GM18861 (cell line): ENCODE results near the gene MNAT1.
A peak's percentile ranks its signal among the peaks of the same experiment; 100 is the strongest.
"Not testable (repeated sequence)": the region's sequence is repeated elsewhere in the genome, so short reads cannot be mapped to it uniquely, and the experiment has no call there.

ENCODE experiments used
- ATAC-seq: cut with Tn5 transposase; IDR thresholded peaks from one replicate; pipeline ENCODE4 v1.9.1; 2021; ENCODE audit not compliant: unreplicated experiment

MNAT1 gene

DNA sequence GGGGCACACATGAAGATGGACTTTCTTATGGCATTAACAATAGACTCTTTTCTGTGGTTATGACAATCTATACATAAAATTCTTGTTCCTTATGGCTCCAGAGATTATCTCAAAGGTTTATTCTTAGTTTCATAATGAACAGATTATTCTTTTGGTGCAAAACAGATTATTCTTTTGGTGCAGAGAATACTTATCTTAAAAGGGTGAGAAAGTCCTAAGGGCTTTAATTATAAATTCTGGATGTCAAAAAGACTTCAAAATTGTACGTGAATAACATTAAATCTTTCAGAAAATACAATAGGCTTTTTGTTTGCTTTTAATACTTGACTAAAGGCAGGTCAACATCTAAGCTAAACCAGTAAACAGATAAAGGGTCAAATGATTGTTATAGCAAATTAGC is 69.3 kb downstream of the MNAT1 start:
- ATAC-seq: no peak

DNA sequence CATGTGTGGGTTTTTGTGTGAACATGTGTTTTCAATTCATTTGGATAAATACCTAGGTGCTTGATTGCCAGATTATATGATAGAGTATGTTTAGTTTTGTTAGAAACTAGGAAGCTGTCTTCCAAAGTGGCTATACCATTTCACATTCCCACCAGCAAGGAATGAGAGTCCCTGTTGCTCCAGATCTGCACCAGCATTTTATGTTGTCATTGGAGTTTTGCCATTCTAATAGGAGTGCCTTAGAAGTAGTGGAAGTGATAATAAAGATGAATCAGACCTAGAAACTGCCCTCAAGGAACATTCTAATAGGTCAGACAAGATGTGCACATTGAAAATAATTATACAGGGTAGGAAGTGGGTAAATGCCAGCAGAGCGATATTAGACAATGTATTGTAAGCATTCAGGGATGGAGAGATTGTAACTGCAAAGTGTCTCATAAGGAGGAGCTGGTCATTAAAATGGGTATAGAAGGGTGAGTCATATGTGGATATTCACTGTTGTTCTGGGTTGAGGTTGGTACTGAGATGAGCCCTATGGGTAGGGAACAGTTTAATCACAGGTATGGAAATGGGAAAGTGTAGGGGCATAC is 71.4 kb downstream of the MNAT1 start:
- ATAC-seq: no peak

DNA sequence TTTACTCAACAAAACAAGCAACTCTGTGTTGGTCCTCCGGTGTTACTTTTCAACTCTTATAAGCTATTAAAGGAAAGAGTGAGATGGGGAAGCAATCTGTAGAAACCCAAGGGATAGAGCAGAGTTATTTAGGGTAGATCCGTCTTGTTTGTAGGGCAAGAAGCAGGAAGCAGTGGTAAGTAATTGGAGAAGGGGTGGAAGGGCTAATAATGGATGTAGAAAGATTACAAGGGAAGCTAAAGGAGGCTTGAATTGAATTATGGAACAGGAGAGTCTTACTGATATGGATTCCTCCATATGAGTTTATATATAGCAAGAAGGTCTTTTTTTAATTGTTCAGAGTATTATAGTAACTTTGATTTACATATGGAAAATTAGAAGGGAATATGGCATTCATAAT is 72.7 kb downstream of the MNAT1 start:
- ATAC-seq: no peak

DNA sequence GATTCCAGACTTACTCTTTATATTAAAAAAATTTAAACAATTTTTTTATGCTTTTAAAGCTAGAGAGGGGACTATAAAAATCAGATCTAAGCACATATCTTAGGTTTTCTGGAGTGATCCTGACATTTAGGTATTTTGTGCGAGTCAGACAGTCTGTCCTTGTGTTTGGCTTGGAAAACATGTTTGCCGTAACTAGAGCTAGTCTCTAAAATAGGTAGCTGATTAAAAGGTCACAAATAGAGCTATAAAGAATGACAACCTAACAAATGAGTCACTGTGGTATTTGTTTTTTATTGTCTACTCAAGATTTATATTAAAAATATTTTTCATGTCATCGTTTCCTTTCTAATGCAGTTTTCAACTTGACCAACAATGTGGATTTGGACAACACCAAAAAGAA is 73.4 kb downstream of the MNAT1 start:
- ATAC-seq: no peak

DNA sequence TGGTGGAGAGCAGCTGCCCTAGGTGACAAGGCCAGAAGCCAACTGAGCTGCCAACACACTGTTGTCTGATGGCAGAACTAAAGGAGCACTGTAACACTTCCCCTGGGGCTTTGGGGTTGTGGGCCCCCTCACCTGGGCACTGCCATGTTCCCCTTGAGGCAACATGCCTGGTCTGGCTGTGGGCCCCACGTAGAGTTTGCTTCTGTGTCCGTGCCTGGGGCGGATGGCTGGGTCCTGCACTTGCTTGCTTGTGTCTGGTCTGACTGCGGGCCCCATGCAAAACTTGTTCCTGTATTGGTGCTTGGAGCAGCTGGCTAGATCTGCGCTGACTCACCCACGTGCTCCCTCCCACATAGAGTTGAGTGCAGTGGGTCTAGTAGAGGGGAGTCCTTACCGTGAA is 78.4 kb downstream of the MNAT1 start:
- ATAC-seq: no peak

DNA sequence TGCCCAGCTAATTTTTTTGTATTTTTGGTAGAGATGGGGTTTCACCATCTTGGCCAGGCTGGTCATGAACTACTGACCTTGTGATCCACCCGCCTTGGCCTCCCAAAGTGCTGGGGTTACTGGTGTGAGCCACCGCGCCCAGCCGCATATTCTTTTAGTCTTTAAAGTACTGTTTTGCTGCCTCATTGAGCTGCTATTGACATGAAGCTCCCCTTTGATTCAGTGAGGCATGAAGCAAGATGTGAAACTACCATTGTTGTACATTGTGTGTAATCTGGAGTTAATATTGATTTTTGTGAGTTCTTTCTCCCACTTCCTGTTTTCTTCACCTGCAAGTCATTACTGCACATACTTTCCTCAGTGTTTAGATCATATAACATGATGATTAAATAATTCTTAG is 80.8 kb downstream of the MNAT1 start:
- ATAC-seq: peak; percentile 97

DNA sequence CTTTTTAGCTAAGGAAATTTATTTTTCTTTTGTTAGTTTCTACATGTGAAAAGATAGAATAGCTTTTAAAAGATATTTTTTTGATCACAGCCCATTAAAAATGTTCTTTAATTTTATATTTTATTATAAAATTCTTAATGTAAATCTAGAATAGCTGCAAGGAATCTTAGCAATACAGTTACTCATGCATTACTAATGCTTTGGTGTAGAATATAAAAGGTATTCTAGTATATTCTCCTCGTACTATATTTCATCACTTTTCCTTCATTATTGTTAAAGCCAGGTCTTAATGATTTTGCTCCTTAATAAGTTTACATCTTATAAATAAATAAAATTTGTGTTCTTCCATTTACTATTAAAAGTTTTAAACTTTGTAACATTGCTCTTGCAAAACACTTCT is 82.6 kb downstream of the MNAT1 start:
- ATAC-seq: no peak

DNA sequence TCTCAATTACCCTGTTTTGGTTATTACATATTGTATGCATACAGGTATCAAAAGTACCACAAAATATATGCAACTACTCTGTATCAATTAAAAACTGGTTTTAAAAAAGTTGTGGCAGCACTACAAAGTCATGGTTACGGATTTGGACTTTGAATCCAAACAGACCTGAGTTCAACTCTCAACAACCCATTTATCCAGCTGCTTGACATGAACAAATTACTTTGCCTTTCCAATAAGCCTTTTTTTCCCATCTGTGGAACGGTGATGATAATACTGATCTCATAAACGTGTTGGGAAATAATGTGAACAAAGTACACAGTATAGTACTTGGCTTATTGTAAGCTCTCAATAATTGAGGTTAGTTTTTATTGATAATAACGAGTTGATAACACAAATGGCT is 85.0 kb downstream of the MNAT1 start:
- no peak for ATAC-seq

DNA sequence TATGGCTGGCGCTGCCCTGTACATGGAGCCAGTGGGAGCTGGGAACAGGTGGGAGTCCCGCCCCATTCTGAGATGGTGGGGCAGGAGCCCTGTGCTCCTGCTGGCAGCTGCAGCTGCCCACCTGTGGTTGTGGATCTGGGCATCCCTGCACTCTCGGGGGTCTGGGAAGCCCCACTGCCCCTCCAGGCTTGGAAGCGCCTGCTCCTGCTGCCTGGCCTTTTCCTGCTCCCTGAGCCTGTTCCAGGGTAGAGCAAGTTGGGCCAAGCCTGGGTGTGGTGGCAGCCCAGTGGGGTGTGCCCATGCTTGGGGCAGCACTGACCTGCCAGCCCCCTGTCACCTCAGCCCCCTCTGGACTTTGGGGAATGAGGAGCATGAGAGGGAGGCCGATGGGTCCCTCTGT is 104.0 kb downstream of the MNAT1 start:
- no peak for ATAC-seq

DNA sequence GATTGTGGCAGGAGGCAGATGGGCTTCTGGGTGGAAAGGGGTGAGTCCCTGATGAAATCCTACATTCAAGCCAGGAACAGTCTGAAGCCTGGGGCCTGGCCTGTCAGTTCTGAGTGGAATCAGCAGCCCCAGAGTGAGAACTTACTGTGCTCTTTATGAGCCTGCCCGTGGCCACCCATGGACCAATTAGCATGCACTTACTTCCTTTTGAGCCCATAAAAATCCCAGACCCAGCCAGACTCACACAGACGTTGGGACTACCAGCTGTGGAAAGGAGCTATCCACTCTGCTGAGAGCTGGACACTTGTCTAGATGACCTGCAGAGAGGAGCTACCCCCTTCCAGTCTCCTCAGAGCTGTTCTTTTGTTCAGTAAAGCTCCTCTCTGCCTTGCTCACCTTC is 104.5 kb downstream of the MNAT1 start:
- no peak for ATAC-seq

DNA sequence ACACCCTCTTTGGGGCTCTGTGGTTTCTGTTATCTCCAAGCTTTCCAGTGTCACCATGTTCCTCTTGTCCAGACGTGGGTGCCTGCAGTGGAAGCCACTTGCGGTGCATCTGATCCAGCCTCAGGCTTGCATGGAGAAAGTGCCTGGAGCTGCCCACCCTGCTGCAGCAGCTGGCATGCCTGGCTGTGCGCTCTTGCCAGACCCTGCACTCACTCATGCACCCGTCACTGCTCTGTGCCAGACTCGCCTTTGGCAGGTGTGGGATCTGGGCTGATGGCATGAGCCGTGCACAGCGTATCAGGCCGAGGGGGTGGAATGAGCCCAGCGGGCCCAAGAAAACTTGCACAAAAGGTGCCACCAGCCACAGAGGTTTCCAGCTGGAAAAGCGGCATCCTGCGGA is 105.1 kb downstream of the MNAT1 start:
- no peak for ATAC-seq

DNA sequence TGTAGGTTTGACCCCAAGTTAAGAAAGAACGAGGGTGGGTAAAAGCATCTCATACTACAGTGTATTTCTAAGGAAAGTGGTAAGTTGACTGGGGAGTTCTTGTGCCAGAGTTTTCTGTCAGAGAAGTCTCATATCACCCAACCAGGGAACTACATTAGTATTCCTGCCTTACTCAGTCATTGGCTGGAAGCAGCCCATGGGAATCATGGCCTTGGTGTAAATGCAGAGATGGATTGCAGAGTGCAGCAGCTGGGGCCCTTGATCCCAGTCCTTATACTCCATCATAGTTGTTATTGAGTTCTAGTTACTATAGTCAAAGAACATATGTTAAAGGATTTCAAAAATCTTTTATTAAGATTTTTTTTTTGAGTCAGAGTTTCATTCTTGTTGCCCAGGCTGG is 105.8 kb downstream of the MNAT1 start:
- ATAC-seq: no peak

DNA sequence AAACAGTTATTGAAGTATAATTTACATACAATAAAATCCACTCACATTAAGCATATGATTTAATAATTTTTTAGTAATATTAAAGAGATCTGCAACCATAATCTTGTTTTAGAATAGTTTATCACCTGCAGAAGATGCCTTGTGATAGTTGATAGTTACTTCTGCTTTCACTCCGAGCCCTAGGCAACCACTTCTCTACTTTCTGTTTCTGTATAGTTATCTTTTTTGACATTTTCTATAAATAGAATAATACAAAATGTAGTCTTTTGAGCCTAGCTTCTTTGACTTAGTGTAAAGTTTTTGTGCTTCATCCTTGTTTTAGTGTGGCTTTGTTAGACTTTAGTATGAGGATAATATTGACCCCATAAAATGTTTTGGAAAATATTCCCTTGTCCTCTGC is 111.0 kb downstream of the MNAT1 start:
- ATAC-seq: peak; percentile 93

DNA sequence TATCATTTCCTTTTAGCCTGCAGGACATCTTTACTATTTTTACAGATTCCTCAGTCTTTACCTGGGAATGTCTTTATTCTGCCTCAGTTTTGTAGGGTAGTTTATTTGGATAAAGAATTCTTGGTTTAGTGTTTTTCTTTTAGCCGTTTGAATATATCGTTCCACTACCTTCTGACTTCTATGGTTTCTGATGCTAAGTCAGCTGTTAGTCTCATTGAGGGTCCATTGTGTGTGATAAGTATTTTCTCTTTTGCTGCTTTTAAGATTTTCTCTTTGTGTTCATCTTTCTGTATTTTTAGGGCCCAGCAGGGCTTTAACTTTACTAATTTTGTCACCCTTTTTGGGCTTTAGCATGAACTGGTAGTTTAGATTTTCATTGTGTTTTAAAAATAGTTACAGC is 113.5 kb downstream of the MNAT1 start:
- ATAC-seq: no peak

DNA sequence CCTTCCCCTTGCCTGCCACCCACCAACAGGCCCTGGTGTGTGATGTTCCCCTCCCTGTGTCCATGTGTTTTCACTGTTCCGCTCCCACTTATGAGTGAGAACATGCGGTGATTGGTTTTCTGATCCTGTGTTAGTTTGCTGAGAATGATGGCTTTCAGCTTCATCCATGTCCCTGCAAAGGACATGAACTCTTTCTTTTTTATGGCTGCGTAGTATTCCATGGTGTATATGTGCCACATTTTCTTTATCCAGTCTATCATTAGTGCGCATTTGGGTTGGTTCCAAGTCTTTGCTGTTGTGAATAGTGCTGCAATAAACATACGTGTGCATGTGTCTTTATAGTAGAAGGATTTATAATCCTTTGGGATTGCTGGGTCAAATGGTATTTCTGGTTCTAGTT is 117.1 kb downstream of the MNAT1 start:
- not testable (repeated sequence) for ATAC-seq

DNA sequence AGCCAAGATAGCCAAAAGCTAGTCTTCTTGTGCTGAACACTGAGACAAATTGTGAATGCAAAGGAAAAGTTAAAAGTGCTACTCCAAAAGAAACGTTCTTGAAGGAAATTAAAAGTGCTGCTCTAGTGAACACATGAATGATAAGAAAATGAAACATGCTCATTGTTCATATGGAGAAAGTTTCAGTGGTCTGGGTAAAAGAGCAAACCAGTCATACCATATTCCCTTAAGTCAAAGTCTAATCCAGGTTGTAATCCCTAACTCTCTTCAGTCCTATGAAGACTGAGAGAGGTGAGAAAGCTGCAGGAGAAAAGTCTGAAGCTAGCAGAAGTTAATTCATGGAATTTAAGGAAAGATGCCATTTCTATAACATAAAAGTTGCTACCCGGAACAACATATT is 121.5 kb downstream of the MNAT1 start:
- ATAC-seq: no peak

DNA sequence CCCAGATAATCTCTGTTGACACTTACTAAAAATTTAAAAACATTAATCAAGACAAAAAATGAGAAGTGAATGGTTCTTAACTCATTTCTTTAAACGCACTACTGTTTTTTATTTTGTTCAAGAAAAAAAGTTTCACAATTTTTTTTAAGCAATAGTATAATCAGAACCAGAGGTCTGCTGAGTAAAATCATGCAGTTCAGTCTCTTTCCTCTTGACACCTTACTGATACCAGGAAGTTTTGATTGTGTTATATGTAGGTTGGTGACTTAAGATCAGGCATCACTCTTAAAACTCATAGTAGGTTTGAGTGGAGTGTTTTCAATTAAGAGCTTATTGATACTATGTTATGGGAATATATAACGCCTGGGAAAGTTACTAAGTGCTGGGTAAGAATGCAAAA is 125.0 kb downstream of the MNAT1 start:
- ATAC-seq: no peak

DNA sequence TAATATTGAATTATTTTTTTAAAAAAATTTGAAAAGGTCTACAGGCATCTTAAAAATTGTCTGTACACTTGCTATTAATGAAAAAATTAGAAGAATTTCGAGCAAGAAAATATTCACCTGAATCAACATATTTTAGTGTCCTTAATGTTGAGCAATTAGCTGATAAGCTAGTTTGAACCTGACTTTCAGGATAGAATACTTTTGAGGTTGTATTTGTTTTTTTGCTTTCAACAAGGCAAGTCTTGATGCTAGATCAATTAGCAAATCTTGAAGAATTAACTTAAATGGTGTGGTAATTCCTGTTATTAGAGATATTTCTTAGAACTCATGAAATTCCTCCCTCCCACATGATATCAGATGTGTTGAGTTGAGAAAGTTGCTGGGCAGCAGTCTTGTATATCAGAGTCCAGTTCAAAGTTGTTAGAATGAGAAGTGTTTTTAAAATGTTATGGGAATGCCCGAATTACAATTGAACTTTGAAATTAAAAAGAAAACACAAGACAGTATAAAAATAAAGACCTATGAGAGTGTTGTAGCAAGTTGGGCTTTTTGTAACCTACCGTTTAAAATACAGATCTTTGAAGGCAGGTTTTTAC is 127.1 kb downstream of the MNAT1 start:
- ATAC-seq: no peak

DNA sequence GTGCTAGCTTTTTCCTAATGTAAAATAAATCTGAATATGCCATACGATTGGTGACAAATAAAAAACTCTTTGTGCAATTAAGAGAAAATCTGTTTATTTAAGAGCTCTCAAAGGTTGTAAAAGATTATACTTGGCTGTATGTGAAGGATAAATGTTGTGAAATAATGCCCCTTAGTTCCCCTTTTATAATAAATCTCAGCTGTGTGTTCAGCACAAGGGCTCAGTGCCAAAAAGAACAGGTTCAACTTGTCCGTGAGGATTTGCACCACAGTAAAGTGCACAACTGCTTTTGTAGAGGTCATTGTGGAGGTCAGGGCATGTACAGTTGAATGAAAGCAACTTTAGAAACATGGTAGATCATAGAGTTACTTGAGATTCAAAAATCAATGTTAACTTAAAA is 127.7 kb downstream of the MNAT1 start:
- no peak for ATAC-seq

DNA sequence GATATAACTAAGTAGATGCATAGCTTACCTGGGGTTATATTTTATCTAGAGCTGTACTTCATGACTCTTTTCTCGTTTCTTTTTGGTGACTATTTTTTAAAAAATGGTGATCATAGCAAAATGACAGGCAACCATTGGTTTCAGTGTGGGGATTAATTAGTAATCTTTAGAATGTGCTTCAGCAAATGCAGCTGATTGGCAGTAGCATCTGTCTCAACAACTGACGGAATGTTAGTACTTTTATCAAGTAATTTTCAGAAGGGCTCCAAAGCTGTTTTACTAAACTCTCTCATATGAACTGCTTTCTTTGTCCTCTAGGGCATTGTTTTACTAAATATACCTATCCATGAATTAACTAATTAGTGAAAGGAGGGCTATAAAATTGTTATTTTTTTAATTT is 128.7 kb downstream of the MNAT1 start:
- no peak for ATAC-seq

DNA sequence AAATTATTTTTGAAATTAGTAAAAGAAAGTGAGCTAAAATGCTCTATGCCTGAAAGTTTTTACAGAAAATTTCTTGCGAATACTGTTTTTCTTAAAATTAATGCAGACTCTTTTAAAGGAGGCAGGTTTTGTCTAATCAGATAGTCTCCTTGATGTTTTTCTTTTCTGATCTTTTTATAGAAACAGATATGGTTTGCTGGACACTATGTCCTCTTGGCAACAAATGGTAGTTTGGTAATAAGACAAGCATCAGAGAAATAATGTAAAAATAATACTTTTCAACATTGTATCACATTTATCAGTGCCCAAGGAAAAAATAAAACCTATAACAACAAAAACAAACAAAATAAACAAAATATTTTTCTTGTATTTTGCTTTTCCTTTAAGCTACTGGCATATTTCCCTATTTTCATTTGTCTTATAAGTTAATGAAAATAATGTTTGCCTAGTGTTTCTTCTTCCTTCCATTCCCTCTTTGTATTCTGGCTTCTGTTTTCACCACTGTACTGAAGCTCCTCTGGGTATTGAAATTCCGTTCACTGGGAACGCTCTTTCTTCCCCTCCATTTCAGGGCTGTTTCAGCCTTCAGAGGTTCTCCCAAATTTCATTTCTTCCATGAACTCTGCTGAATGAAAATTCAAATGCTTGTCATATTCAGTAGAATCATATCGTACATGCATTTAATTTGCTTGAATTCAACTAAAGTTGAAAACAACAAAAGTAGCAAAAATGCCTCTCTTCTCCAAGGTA is 131.0 kb downstream of the MNAT1 start:
- no peak for ATAC-seq

DNA sequence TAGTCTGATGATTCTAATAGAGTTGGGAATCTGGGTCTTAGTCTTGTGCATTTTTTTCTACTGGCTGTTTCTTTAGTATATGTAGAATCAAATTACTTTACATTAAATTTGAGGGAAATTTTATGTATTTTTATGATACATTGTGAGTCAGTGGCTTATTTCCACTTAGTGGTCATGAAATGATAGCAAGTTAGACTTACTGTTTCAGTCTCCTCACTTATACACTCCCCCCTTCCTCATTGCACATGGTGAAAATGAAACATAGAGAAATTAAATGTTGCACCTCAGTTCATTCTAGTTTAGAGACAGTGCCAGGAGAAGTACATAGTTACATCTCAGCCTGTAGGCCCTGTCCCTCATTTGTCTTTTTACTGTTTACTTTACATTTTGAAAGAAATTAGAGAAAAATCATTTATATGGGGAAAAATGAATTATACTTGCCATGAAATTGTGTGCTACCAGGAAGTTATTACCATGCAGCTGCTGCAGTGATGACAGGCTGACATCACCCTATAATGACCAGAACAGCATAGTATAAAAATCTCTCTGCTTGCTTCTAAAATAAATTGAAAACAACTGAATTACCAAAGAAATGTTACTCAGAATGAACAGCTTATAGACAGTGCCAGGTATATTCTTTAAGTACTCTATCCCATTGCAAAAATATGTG is 133.1 kb downstream of the MNAT1 start:
- ATAC-seq: no peak
